NCI-H146 treated with DMSO at 0.1 percent for 48 hours (cell line): ENCODE data around the gene OR52D1.

ENCODE experiments used
- DNase-seq: peaks from one replicate; lab custom pipeline; 2025; ENCODE audit not compliant: unreplicated experiment; lab: John Stamatoyannopoulos, UW

OR52D1 gene

GRCh38 chr11:5488385-5488784 is at the start of gene OR52D1:
Gene OR52D1 (plus strand): TSS chr11:5488685. CDS start chr11:5488707, 22 bp downstream.
- no peak for DNase-seq

GRCh38 chr11:5441414-5441813 is 47.1 kb upstream of the OR52D1 start, which contains the start of gene OR51I1:
Gene OR51I1 (minus strand): TSS chr11:5441514. CDS start chr11:5441514, 0 bp downstream.
- no peak for DNase-seq

GRCh38 chr11:5443835-5444393 is 44.6 kb upstream of the OR52D1 start:
- DNase-seq: no peak

- DNase-seq: no peak
These were observed 39.5 kb upstream of the OR52D1 start, which contains the start of gene OR51I2 for GRCh38 chr11:5449023-5449422. Gene OR51I2 (plus strand): TSS chr11:5449323. CDS start chr11:5453489, 4,166 bp downstream.

- DNase-seq: no peak
These were observed 39.1 kb upstream of the OR52D1 start for GRCh38 chr11:5449432-5449831.

- DNase-seq: no peak
These were observed 27.4 kb upstream of the OR52D1 start for GRCh38 chr11:5460983-5461621.

- no peak for DNase-seq
These were observed 21.0 kb upstream of the OR52D1 start for GRCh38 chr11:5467527-5467926.

- DNase-seq: no peak
These were observed 14.6 kb upstream of the OR52D1 start for GRCh38 chr11:5473921-5474320.

- DNase-seq: no peak
These were observed 12.2 kb upstream of the OR52D1 start for GRCh38 chr11:5476186-5476819.

GRCh38 chr11:5486003-5486402 is 2.5 kb upstream of the OR52D1 start:
- no peak for DNase-seq

GRCh38 chr11:5486421-5486820 is 2.1 kb upstream of the OR52D1 start:
- DNase-seq: no peak

GRCh38 chr11:5488798-5489399 is 414 bp downstream of the OR52D1 start:
- no peak for DNase-seq

GRCh38 chr11:5489576-5490357 is 1.3 kb downstream of the OR52D1 start:
- DNase-seq: no peak

GRCh38 chr11:5499671-5500070 is 11.2 kb downstream of the OR52D1 start:
- DNase-seq: no peak

- DNase-seq: no peak
These were observed 11.9 kb downstream of the OR52D1 start for GRCh38 chr11:5500393-5500801.

GRCh38 chr11:5504403-5504921 is 16.0 kb downstream of the OR52D1 start:
- no peak for DNase-seq

- no peak for DNase-seq
These were observed 17.0 kb downstream of the OR52D1 start for GRCh38 chr11:5505363-5506048.

GRCh38 chr11:5507177-5507932 is 18.9 kb downstream of the OR52D1 start:
- DNase-seq: no peak

GRCh38 chr11:5507933-5508305 is 19.4 kb downstream of the OR52D1 start:
- no peak for DNase-seq

GRCh38 chr11:5508605-5509004 is 20.1 kb downstream of the OR52D1 start:
- DNase-seq: no peak
